Measurements from ENCODE around the gene FAM120C. TPM values are rescaled to one million over a fixed set of nuclear protein-coding genes. Genes with fewer than 3 reads are reported as not detected.

The FAM120C gene
- total RNA-seq, 8 experiments from 2014 or later: 2.5 to 10.4 (median 4.5) TPM

- WGBS, 10 experiments: 0 to 34% (median 20%) methylated on average over 1 to 8 of the region's 66 CpGs; no CpG with 5 or more reads in 7 of the 10 experiments
- peak within 1 kb of the TSS; percentile 60 to 81 (median 71) for H3K4me3 ChIP-seq
- peak within 1 kb of the TSS; percentile 94 to 96 for H3K27ac ChIP-seq
- in situ Hi-C loops (cut with MboI; ENCODE audit: low pct_unique_long_range_greater_than_20kb in 2 of 9, low sequenced_read_pairs in 9 of 9, unreplicated experiment in 9 of 9): no loop called here
- ATAC-seq (replicated peaks in 6 of 8): peak; percentile 80 to 88 (median 86)
- H3K4me1 ChIP-seq (replicated peaks in 1 of 2): peaks cover 13 to 14% of the 10 kb centered on the region in 2 donors
These were observed 138.8 kb downstream of the FAM120C start, which contains the start of gene PHF8 for GRCh38 chrX:54044126-54044876. PHF8 (minus strand) TSS chrX:54044473; CDS start chrX:54042728, 1,745 bp downstream.

GRCh38 chrX:54043541-54044125 is 139.4 kb downstream of the FAM120C start:
- ATAC-seq (replicated peaks in 6 of 8): peak; percentile 11 to 32 (median 27)
- peaks cover 13 to 14% of the 10 kb centered on the region in 2 donors for H3K4me1 ChIP-seq (replicated peaks in 1 of 2)
- WGBS, 10 experiments: 0 to 25% (median 0%) methylated on average over 1 to 5 of the region's 43 CpGs; no CpG with 5 or more reads in 7 of the 10 experiments
- H3K4me3 ChIP-seq: peak overlapping the region; percentile 60 to 81 (median 71)
- H3K27ac ChIP-seq: peak overlapping the region; percentile 94 to 96
- in situ Hi-C loops (cut with MboI; ENCODE audit: low pct_unique_long_range_greater_than_20kb in 2 of 9, low sequenced_read_pairs in 9 of 9, unreplicated experiment in 9 of 9): no loop called here

- peak overlapping the region; percentile 94 to 96 for H3K27ac ChIP-seq
- in situ Hi-C loops (cut with MboI; ENCODE audit: low pct_unique_long_range_greater_than_20kb in 2 of 9, low sequenced_read_pairs in 9 of 9, unreplicated experiment in 9 of 9): no loop called here
- ATAC-seq (replicated peaks in 6 of 8): no peak
- WGBS, 10 experiments: 0% methylated on average over 1 to 2 of the region's 11 CpGs; no CpG with 5 or more reads in 6 of the 10 experiments
- H3K4me1 ChIP-seq (replicated peaks in 1 of 2): peaks cover 7 to 9% of the 10 kb centered on the region in 2 donors
- H3K4me3 ChIP-seq: peak overlapping the region; percentile 60 to 81 (median 71)
These were observed 140.0 kb downstream of the FAM120C start for GRCh38 chrX:54043056-54043455.

GRCh38 chrX:54042609-54043021 is 140.4 kb downstream of the FAM120C start:
- in situ Hi-C loops (cut with MboI; ENCODE audit: low pct_unique_long_range_greater_than_20kb in 2 of 9, low sequenced_read_pairs in 9 of 9, unreplicated experiment in 9 of 9): no loop called here

GRCh38 chrX:54030329-54030728 is 152.7 kb downstream of the FAM120C start:
- in situ Hi-C loops (cut with MboI; ENCODE audit: low pct_unique_long_range_greater_than_20kb in 2 of 9, low sequenced_read_pairs in 9 of 9, unreplicated experiment in 9 of 9): no loop called here
- Histone ChIP-seq H3K4me1 (replicated peaks in 1 of 2) (no peaks in the 10 kb centered on the region), H3K27ac (no peak overlapping the region), H3K4me3 (no peak overlapping the region)
- WGBS, 10 experiments: 44 to 100% (median 86%) methylated on average over 1 to 4 of the region's 4 CpGs; no CpG with 5 or more reads in 6 of the 10 experiments
- no peak for ATAC-seq (replicated peaks in 6 of 8)

More at GRCh38 chrX:54042609-54043021, 140.4 kb downstream of the FAM120C start:
- Histone ChIP-seq H3K4me3 (peak overlapping the region; percentile 60 to 81 (median 71)), H3K27ac (peak overlapping the region in 1 of 2 donors; percentile 94), H3K4me1 (replicated peaks in 1 of 2) (peaks cover 6 to 9% of the 10 kb centered on the region in 2 donors)
- WGBS, 10 experiments: no CpG with 5 or more reads among the region's 26 CpGs
- ATAC-seq (replicated peaks in 6 of 8): peak; percentile 3 to 52 (median 38)

GRCh38 chrX:54029529-54030143 is 153.4 kb downstream of the FAM120C start:
- in situ Hi-C loops (cut with MboI; ENCODE audit: low pct_unique_long_range_greater_than_20kb in 2 of 9, low sequenced_read_pairs in 9 of 9, unreplicated experiment in 9 of 9): no loop called here
- H3K27ac ChIP-seq: no peak overlapping the region
- no peaks in the 10 kb centered on the region for H3K4me1 ChIP-seq (replicated peaks in 1 of 2)
- 47 to 100% (median 83%) methylated on average over 1 to 4 of the region's 10 CpGs; no CpG with 5 or more reads in 5 of the 10 experiments for WGBS, 10 experiments
- ATAC-seq (replicated peaks in 6 of 8): no peak
- H3K4me3 ChIP-seq: no peak overlapping the region

- H3K4me1 ChIP-seq (replicated peaks in 1 of 2): no peaks in the 10 kb centered on the region
- in situ Hi-C loops (cut with MboI; ENCODE audit: low pct_unique_long_range_greater_than_20kb in 2 of 9, low sequenced_read_pairs in 9 of 9, unreplicated experiment in 9 of 9): no loop called here
- no peak overlapping the region for H3K27ac ChIP-seq
- WGBS, 10 experiments: 50 to 100% (median 74%) methylated on average over 1 to 5 of the region's 5 CpGs; no CpG with 5 or more reads in 6 of the 10 experiments
- ATAC-seq (replicated peaks in 6 of 8): no peak
- no peak overlapping the region for H3K4me3 ChIP-seq
These were observed 158.7 kb downstream of the FAM120C start for GRCh38 chrX:54024350-54024749.

Other genes with a start within 250 kb of the FAM120C start
- gene PHF8, start 138.8 kb downstream of the FAM120C start, total RNA-seq: 10 to 100 TPM in 7 of 8 experiments, 1 to 10 TPM in 1; 6.7 to 31.5 (median 15.3) TPM
- gene WNK3, start 174.8 kb upstream of the FAM120C start, total RNA-seq: 10 to 100 TPM in 5 of 8 experiments, under 1 TPM in 3; 0.20 to 23.2 (median 17.7) TPM